Gastrocnemius medialis (tissue), 4 donors: ENCODE data around the gene SERPINA9.

Experiments used
- CTCF ChIP-seq, 5 experiments: fragments of 450-650 bp in 3 of 5; fragments of 200-600 bp in 2 of 5; sonication (generic) in 2 of 5; IDR thresholded peaks in 4 of 5; conservative IDR thresholded peaks in 1 of 5; 1 replicate in 4 of 5; 2 replicates in 1 of 5; pipeline ENCODE4 v1.5.1; 2016 to 2019; ENCODE audit warnings: antibody characterized with exemption in 5 of 5, mild to moderate bottlenecking in 3 of 5, moderate library complexity in 3 of 5
- POLR2A ChIP-seq, 2 donors: fragments of 450-650 bp; IDR thresholded peaks; one replicate each; pipeline ENCODE4 v1.6.1; 2017; ENCODE audit warnings: antibody characterized with exemption in 2 of 2, mild to moderate bottlenecking in 2 of 2, moderate library complexity in 2 of 2

GRCh38 chr14:94462763-94463572 lies 13.0 kb downstream of the SERPINA9 start:
- no peak for TF ChIP-seq CTCF (IDR thresholded peaks at IDR 0.05 in 4 of 5, conservative IDR thresholded peaks at IDR 0.05 in 1 of 5)
- no peak for TF ChIP-seq POLR2A (IDR thresholded peaks at IDR 0.05)
